Left ventricle myocardium superior (tissue), 1 donor: ENCODE data around the gene BMP6. TPM values are rescaled to one million over a fixed set of nuclear protein-coding genes. Genes with fewer than 3 reads are reported as not detected.

Experiments
- ATAC-seq: fragments of 200-7000 bp; cut with Tn5 transposase; one replicate; pipeline ENCODE4 v1.9.1; 2020; ENCODE audit warnings: mild to moderate bottlenecking, moderate library complexity
- DNase-seq: peaks from one replicate; pipeline ENCODE4 v3.0.0-alpha.2; 2020
- intact Hi-C: fragments of 100-400 bp; cut with micrococcal nuclease; formaldehyde crosslinking; loops from one replicate; pipeline ENCODE4 v1.11.0; 2022
- total RNA-seq: library from RNA; stranded (reverse); fragmentation: NEBNext Ultra II Directional; extraction: Animal tissue kit (Norgen Biotek cat#: 25700); gene quantifications from one replicate; pipeline ENCODE4 v1.2.1, GENCODE V29; 2021
- donor health status: DM: no; HTN: yes; CAD: no; lungs with severe emphysema.

Gene BMP6
- total RNA-seq, 1 donor from 2014 or later = 2.7 TPM

DNA sequence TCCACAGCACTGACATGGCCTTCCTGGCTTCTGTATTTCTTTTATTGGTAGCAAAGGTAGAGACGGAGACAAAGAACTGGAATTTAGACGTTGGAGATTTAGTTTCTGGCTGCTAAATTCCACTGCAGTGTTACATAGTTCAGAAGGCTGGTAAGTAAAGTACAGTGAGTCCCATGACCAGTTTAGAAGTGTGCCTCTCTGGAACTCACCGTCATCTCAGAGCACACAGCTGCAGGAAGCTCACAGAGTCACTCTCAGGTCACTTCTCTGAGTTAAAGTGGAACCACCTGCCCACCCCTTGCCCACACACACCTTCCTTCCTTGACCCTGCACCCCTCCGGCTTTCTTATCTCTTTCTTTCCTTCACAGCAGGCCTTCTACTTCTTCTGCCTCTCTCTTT lies 19.6 kb upstream of the BMP6 start:
- ATAC-seq = peak; percentile 65
- no peak for DNase-seq
- intact Hi-C loops = no loop called here

DNA sequence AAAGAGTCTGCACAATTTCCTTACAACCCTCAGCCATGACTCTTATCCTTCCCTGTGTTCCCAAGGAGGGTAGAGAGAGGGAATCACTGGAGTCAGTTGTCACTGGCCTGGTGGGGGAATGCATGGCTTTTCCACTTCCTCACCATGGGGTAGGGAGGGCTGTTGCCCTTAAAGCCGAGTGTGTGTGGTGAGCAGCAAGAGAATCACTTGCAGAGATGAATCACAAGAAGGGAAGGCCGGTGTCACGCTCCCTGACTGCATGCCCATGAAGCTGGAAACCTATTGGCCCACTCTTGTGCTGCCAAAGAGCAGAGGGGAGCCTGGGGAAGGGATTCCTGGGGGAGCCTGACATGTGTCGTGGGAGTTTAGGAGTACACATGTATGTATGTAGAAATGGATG lies 18.1 kb upstream of the BMP6 start:
- intact Hi-C loops = no loop called here
- DNase-seq = no peak
- no peak for ATAC-seq

DNA sequence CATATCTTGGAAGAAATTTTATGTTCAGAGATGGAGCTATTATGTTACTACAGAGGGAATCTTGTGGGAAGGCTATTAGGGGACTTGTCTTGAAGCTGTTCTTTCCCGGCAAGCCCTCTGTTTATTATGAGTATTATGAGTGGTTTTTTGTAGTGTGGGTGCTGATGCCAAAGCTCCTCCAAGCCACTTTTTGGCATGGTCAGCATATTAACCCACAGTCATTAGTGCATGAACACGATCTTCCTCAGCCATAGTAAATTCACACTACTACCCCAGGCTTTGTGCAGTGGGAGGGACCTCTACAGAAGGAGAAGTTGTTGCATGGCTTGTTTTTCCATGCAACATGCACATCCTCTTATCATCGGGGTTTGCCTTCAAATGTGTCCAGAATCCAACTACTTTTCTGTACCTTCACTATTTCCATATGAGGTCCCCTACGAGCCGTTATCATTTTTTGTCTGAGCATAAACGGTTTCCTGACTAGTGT lies 6.5 kb upstream of the BMP6 start:
- intact Hi-C loops = no loop called here
- DNase-seq (no peak), ATAC-seq (no peak)

DNA sequence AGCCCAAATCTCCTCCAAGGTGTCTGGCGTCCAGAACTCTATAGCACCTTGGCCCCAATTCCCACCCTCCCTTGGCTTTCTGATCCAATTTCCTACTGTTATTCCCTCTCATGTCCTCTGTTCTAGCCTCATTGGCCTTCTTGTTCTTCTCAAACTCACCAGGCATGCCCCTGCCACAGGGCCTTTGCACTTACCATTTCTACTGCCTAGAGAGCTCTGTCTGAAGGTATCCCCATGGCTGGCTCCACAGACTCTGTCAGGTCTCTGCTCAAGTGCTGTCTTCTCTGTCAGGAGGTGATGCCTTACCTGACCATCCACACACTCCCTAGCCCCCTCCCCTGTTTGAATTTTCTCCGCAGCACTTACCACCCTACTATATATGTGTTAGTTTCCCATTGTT lies 5.6 kb upstream of the BMP6 start:
- intact Hi-C loops = loop anchor here (5.0 kb wide), 1 partner anchor 272 kb away; no protein-coding TSS in a partner anchor
- ATAC-seq (no peak), DNase-seq (no peak)

DNA sequence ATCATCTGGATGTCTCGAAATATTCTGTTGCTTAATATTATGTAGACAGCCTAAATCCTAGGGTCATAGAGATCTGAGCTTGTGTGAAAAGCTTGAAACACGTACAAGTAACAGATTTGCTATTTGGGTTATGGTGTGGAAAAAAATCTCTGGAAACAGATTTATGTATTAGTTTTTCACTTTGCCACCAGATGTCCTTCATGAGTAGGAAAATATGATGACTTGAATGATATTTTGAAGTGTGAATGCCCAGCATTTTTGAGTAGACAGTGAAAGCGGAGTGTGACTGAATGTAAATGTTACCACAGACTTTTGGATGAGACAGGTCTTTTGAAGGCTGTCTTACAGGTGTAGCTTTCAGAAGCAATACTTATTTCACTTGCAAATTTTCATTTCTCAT lies 4.2 kb upstream of the BMP6 start:
- no peak for DNase-seq
- ATAC-seq = no peak

DNA sequence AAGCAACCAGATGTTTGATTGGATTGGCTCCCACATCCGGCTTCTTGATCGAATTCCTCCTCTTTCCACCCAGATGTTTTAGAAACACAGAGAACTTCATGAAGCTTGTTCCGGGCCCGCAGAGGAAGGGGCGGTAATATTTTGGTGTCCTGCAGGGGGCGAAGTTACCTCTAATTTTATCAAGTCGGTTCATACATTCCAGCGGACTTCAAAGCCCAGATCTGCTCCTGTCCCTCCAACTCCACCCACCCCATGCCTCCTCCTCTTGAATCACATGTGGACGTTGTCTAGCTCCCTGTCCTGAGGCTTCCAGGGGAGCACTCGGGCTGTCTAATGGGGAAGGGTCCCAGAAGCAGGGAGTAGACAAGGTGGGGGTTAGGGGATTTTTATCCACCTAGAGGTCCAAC lies 2.9 kb upstream of the BMP6 start:
- intact Hi-C loops = loop anchor here (2.0 to 5.0 kb wide), 2 partner anchors 269 to 336 kb away; no protein-coding TSS in a partner anchor
- peak; percentile 85 for DNase-seq
- peak; percentile 60 for ATAC-seq

More for the DNA sequence above, 4.2 kb upstream of the BMP6 start:
- intact Hi-C loops = loop anchor here (2.0 to 5.0 kb wide), 2 partner anchors 271 to 337 kb away; no protein-coding TSS in a partner anchor

DNA sequence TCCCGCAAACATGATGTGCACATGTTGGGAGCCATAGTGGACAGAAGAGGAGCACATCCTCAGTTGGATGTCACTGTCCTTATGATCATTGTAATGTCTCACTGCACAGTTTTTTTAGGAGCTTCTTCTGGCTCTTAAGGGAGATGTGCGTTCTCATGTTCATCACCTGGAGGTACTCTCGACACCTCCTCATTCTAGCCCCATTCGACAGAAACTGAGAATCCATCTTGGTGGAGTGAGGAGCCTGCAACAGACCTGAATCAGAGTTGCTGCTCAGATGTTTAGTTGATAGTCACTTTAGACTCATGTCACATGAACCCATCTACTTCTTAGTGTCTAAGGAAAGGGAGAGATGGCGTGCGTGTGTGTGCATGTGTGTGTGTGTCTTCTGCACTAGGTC lies 2.3 kb upstream of the BMP6 start:
- DNase-seq (no peak), ATAC-seq (no peak)
- intact Hi-C loops = loop anchor here (2.0 to 5.0 kb wide), 2 partner anchors 269 to 335 kb away; no protein-coding TSS in a partner anchor

DNA sequence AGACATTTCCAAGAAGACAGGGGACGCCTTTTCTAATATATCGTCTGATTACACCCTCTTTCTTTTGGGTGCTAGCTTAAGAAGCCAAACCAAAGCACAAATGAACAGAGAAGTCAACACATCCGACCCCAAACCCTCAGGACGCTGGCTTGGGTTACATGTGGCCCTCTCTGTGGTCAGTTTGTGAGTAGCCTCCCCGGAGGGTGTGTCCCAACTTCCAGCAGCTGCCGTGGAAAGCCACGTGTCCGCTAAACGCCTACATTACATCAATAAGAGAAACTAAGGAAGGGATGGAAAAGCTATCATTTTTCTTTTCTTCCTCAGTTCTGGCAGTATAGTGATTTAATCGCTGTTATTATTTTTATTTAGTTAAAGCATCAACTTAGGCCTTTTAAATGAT lies 487 bp upstream of the BMP6 start:
- intact Hi-C loops = no loop called here
- ATAC-seq (no peak), DNase-seq (peak; percentile 31)

DNA sequence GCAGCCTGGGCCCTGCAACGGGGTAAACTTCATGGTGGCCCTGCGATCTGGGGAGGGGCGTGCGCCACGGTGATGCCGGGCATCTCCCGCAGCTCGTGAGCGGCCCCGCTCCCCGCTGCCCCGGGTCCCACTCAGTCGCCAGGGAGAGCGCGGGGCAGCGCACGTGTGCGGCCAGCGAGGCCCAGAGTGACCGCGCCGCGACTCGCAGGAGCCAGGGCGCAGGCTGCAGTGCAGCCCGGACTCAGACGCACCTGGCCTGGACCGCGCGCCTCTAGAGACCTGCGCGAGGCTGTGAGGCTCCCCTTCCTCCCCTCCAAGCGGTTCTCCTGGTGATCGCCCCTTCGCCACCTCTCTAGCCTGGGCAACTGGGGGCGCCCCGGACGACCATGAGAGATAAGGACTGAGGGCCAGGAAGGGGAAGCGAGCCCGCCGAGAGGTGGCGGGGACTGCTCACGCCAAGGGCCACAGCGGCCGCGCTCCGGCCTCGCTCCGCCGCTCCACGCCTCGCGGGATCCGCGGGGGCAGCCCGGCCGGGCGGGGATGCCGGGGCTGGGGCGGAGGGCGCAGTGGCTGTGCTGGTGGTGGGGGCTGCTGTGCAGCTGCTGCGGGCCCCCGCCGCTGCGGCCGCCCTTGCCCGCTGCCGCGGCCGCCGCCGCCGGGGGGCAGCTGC lies 652 bp downstream of the BMP6 start:
- intact Hi-C loops = no loop called here
- ATAC-seq (peak; percentile 41), DNase-seq (peak; percentile 34)

DNA sequence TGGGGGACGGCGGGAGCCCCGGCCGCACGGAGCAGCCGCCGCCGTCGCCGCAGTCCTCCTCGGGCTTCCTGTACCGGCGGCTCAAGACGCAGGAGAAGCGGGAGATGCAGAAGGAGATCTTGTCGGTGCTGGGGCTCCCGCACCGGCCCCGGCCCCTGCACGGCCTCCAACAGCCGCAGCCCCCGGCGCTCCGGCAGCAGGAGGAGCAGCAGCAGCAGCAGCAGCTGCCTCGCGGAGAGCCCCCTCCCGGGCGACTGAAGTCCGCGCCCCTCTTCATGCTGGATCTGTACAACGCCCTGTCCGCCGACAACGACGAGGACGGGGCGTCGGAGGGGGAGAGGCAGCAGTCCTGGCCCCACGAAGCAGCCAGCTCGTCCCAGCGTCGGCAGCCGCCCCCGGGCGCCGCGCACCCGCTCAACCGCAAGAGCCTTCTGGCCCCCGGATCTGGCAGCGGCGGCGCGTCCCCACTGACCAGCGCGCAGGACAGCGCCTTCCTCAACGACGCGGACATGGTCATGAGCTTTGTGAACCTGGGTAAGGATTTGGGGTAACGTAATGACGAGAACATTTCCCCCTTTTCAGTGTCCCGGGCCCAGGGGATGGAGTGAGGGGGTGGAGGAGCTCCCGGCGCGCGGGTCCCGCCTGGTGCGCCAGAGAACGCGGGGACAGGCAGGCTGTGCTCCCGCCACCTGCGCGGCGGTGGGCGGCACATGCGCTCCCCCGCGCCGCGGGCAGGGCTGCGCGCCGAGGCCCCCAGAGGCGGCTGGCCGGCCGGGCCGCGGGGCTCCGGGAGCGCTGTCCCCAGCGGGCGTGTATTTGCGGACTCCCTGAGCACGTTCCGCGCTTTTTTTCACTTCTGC lies 1.4 kb downstream of the BMP6 start:
- ATAC-seq (no peak), DNase-seq (peak; percentile 34)
- intact Hi-C loops = no loop called here

DNA sequence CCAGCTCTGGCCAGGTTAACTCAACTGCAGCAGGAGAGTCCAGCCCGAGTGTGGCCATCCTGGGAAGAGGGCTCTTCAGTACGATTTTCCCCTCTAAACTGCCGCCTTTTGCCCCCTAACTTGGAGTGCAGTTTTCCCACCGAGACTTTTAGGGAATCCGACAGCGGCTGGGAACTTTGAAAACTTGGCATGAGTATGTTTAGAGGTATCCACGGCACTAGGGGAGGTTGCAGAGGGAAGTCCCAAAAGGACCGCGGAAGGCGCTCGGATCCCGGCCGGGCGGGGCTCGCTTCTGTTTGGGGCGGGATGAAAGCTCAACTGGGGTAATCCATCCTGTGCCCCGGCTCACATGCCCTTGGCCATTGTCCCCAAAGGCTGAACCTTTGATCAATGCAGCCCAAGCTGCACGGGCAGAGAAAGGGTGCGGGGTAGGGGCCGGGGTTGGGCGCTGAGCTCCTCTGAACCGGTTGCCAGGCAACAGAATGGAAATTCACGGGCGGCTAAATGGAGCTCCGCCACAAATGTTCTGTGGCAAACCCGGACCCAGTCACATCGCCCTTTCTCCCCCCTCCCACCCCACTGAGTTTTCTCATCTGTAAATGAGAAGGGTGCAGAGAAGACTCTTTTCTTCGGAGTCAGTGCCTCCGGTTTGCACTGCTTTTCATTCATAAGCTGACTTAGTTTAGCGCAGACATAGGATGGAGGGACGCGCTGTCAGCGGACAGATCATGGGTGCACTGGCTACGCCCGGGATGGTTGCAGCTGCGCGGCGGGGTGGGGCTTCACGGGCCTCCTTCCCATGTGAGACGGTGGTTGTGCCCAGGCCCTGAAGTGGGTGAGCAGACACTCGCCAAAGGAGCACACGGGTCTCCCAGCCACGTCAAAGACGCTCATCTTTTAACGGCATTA lies 2.3 kb downstream of the BMP6 start:
- ATAC-seq = peak; percentile 25
- intact Hi-C loops = no loop called here
- peak; percentile 48 for DNase-seq

DNA sequence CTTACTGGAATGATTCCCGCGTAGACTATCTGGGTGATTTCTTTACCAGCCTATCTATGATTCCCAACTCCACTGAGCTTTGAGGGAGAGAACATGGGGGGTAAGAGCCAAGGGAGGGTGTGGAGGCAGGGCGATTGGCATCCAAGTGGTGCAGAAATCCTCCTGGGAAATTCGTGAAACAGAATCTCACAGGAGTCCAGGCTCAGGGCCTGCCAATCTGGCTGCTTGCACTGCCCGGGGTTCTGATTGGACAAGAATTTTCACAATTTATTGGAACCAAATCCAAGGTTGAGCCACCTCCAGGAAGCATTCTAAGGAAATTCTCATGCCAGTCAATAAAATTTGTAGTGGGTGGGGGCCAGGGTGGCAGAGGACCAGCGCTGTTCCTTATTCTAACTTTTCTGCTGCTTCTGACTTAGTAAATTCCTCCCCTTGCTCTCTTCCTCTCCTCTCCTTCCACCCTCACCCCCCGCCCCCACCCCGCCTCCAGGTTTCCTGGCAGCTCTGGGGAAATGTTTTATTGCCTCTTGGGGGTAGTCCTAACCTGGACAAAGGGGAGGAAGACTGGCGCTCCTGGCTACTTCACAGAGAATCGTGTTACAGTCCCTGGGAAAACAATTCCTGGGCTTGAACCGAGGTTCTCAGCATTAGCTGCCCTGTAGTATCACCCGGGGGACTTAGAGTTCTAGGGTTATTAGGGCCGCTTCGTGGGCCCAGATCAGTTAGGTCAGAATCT lies 3.1 kb downstream of the BMP6 start:
- ATAC-seq (no peak), DNase-seq (no peak)
- intact Hi-C loops = no loop called here

DNA sequence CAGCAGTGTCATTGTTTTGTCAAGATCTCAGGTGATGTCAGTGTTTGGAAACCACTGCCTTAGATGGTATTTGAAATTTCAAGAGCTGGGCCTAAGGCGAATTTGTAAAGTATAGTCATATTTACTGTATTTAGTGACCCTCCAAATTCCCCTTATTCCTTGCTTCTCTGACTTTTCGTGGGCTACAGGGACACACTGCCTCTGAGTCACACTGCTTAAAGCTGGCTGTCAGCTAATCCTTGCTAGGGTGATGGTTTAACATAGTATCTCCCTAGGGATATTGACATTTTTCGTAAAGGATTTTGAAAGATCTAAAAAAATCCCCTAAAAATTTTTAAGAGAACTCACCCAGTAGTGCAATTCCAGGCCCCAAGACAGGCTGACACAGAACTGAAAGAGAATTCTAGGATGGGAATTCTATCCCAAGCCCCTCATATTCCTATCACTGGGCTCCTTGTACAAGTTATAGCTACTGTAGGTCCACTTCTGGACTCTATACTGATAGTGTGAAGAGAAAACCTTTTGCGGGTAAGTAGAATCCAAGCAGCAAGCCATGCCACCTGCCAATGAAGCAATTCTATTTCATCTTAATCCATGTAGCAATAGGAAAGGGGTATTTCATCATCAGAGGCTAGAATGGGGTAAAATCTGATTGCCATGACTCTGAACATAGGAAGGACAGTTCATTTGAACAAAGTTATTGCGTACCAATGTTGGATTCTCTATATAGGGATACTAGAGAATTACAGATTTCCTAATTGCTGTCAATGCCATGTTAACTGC lies 4.3 kb downstream of the BMP6 start:
- DNase-seq (no peak), ATAC-seq (no peak)
- intact Hi-C loops = no loop called here

DNA sequence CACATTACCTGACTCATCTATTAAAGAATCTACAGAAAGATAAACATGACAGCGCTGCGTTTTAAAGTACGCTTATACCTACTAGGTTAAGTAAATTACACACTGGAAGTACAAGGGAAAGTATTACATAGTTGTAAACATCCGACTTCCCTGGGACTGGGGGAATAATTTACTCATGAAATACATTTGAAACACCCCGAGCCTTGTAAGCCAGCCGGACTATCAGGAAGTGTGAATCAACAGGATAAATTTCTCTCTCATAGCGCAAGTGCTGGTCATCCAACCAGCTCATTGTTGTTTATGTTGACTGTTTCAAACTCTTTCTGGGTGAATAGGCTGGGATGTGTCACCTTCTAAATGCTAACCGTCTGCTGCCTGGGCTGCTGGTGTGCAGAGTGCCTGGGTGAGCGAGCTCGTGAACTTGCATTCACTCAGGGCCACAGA lies 4.9 kb downstream of the BMP6 start:
- intact Hi-C loops = no loop called here
- DNase-seq (no peak), ATAC-seq (no peak)

DNA sequence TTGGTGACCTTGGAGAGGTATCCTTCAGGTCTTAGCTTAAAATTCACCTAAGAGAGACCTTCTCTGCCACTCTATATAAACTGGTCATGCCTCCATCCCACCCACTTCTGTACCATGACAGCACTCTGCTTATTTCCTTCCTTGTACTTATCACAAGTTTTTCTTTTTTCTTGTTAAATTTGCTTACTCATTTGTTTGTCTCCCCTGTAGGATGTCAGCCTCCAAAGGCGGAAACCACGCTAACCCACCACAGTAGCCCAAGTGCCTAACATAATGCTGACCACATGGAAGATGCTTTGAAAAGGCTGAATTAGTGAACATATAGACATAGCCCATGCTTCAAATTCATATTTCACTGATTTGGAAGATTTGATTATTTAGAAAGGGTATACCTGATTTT lies 5.4 kb downstream of the BMP6 start:
- intact Hi-C loops = no loop called here
- no peak for DNase-seq
- ATAC-seq = no peak

DNA sequence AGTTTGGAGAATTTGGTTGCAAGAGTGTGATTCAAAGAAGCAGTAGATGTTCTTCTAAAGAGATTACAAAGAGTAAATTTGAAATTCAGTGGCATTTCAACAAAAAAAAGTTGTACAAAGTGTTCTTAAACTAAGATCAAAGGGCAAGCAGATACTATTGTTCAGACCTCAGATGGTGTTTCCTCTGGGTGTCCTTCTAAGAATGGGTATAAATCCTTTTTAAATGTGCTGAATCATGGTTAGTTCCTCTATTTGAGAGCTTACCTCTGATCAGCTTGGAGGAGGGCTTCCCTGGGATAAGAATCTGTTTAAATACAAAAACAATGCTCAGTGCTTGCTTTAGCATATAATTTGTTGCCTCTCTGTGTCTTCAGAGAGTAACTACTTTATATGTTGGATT lies 6.3 kb downstream of the BMP6 start:
- DNase-seq (no peak), ATAC-seq (no peak)
- intact Hi-C loops = no loop called here

DNA sequence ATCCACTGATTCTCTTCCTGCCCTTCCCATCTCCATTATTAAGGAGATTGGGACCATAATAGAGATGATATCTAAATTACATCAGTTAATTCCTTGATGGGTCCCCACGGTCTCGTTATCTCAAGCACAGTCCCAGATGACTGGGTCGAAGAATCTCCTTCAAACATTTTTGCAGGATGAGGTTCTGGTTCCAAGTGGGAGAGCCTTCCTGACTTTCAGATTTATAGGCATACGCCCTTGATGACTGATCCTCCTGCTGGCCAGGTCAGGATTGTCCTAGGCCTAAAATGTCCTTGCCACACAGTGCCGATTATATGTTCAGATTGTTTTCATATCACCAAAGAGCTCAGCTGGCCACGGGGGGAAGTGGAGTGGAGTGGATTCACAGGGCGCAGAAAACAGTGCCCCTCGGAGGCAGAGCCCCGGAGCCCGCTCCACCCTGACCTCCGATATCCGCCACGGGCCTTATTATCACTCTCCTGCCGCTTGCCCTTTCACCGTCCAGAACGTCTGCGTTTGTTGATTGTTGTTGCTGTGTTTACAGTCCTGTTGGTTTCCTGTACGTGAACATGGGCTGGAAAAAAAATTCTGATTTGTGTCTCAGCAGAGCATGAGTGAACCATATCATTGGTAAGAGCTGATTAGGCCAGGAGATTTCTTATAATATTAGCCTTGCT lies 8.9 kb downstream of the BMP6 start:
- ATAC-seq = peak; percentile 60
- intact Hi-C loops = no loop called here
- DNase-seq = no peak
